Measurements from ENCODE around the gene LY86.
A peak's percentile ranks its signal among the peaks of the same experiment; 100 is the strongest.
"Not testable (repeated sequence)": the region's sequence is repeated elsewhere in the genome, so short reads cannot be mapped to it uniquely, and the experiment has no call there.

Gene LY86

DNA sequence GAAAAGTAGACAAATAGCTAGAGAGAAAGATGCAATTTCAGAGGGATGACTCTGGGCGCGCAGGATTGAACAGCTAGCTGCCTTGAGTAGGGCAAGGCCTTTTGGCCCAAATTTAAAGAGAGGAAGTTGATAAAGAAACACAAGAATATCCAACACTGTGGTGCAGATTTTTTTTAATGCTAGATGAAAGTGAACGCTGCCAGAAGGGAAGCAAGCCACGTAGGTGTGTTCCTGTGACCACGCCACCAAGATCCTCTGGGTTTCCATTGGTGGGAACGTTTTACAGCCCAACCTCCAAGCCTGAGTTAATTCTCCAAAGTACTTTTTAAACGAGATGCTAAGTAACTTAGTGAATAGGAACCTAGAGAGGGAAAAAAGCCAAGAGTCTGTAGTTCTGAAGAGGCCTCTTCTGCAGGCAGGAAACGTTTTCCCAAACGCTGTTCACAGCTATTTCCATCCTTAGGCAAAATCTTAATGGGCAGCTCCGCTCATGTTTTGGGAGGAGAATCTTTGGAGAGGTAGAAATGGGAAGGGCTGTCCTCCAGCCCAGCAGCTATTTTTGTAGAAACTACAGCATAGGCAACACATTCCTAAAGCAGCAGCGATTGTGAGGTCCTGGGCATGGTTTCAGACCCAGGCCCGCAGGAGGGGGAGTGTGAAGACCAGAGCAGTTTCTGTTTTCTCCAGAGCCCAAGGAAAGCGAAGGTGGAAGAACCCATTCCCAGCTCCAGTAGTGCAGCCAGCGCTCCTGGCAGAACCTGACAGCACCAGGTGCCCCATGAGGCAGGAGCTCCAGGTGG, 8.2 kb downstream of the LY86 start:
- DNase-seq (ENCODE audit: low spot score): no peak

DNA sequence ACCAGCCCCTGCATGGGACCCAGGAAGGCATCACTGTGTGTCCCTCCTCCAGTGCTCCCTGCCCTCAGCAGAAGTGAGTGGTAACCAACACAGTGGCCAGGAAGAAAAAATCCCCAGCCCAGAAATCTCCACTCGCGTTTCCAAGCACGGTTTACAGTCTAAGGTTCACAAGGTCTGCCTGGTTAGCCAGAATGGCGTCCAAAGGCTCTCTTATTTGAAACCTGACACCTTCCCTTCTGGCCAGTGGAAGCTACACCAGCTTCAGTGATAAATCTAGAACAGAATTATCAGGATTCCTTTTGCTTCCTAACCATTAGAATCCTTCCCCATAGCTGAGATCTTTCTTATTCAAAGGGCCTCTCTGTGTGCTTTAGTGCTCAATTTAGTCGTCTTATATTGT, 9.2 kb downstream of the LY86 start:
- no peak for DNase-seq (ENCODE audit: low spot score)

DNA sequence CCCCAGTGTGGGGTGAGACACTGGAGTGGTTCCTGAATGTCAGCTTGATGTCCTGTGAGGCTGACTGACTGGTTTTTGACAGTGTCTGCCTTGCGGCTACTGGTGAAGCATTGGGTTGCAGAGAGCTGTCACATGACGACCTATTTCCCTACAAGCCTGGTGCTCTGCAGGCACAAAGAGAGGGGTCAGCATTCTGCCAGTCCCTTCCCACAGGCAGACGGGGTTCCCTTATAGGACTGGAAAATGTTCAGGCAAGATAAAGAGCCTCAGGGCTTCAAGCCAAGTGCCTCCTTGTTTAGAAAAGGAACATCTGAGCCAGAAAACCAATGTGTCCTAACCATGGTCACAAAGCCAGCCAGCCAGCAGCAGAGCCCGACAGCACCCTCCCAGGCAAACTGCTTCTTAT, 11.0 kb downstream of the LY86 start:
- DNase-seq (ENCODE audit: low spot score): no peak

DNA sequence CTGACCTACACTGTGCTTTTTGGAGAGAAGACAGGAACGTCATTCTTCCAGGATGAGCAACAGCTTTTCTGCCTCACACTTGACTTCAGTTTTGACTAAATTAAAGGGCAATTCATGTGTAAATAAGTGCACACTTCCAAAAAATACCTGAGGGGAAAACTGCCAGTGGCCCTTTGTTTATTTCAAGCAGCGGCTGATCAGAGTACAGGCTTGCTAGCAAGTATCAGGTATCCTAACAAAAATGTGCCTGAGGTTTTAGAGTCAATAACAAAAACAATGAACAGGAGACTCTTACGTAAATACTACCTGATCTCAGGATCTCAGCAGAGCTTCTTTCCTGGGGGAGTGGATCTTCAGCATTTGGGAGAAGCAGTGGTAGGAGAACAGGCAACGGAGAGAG, 12.4 kb downstream of the LY86 start:
- DNase-seq (ENCODE audit: low spot score): no peak

DNA sequence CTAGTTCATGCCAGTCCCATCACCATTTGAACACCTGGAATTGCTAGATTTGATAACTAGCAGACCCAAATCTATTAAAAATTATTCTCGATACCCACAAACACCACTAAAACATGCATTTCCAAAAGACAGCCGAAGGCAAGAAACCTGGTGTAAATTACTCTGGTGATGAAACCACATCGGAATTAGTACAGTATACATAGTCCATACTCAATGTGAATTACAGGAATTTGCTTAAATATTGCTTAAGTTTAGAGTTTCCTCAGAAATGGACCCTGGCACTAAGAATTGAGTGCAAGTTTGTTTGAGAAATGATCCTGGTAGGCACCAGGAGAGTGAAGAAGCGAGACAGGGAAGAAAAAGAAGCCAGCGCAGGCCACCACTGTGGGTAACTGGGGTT, 13.7 kb downstream of the LY86 start:
- DNase-seq (ENCODE audit: low spot score): no peak

DNA sequence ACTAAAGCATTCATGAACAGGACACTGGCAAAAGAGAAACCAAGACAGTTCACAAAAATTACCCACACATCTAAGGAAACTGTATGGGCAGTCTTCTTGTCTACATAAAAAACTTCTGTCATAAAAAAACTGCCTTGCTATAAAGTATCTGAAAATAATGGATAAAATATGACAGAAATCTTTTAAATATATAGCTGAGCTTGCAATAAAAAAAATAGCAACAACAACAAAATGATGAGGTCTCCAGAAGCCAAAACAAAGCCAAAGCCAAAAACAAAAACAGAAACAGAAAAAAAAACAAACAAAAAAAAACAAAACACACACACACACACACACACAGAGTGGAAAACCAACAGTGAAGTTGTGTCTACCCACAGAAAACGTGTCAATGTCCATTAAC, 14.8 kb downstream of the LY86 start:
- DNase-seq (ENCODE audit: low spot score): no peak

DNA sequence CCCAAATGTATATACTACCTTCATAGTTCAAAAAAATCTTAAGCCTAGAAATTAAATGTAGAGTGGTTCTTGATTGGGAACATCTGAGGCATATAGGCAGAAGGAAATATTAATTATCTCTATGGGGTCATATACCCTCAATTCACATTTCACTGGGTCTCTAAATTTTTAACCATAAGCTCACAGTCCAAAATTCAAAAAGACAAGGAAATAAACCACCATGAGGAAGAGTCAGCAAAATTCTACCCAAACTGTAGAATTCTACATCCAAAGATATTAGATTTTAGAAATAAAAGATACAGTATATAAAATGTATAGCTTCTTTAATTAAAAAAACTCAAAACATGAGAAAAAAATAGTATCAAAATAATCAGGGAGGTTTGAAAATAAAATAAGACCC, 15.5 kb downstream of the LY86 start:
- no peak for DNase-seq (ENCODE audit: low spot score)

DNA sequence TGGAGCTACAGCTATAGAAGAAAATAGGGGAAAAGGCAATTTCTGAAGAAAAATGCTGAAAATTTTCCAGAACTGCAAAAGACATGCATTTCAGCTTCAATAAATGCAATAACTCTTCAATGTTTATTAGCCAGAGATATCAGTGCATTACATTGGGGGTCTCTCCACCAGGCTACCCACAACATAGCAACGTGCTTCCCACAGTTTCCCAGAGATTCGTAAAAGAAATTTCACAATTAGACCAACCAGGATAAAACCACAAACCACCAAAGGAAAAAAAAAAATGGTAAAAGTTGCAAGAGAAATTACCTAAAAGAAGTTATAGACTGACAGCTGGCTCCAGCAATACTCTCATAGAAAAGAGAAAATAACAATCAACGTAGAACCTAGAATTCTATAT, 16.0 kb downstream of the LY86 start:
- no peak for DNase-seq (ENCODE audit: low spot score)

DNA sequence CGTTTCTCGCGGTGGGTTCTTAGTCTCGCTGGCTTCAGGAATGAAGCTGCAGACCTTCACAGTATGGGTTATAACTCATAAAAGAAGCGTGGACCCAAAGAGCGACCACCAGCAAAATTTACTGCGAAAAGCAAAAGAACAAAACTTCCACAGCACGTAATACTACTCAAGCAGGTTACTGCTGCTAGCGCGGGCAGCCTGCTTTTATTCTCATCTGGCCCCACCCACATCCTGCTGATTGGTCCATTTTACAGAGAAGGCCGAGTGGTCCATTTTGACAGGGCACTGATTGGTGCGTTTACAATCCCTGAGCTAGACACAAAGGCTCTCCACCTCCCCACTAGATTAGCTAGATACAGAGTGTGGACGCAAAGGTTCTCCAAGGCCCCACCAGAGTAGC, 17.4 kb downstream of the LY86 start:
- DNase-seq (ENCODE audit: low spot score): no peak

DNA sequence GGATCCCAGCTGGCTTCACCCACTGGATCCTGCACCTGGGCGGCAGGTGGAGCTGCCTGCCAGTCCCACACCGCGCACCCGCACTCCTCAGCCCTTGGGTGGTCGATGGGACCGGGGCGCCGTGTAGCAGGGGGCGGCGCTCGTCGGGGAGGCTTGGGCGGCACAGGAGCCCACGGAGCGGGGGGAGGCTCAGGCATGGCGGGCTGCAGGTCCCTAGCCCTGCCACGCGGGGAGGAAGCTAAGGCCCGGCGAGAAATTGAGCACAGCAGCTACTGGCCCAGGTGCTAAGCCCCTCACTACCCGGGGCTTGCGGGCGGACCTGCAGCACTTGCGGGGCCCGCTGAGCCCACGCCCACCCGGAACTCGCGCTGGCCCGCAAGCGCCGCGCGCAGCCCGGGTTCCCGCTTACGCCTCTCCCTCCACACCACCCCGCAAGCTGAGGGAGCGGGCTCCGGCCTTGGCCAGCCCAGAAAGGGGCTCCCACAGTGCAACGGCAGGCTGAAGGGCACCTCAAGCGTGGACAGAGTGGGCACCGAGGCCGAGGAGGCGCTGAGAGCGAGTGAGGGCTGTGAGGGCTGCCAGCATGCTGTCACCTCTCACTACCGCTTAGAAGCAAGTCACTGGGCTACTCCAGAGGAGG, 18.0 kb downstream of the LY86 start:
- not testable (repeated sequence) for DNase-seq (ENCODE audit: low spot score)

DNA sequence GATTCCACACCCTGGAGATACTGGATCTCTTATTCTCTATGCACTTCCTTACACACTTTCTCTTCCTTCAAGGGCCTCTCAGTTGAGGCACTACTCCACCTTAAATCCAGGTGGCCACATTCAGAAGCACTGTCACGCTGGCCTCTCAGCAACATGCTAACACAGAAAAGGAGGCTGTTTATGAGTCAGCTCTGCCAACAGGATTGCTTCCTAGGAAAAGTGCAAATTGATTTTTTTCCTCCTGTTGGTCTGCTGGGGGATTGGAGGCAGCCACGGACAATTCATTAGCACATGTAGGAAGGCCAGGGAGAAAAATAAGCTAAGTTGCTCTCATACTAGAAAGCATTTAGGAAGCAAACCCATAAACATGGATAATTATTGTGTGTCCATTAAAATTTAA, 20.9 kb downstream of the LY86 start:
- no peak for DNase-seq (ENCODE audit: low spot score)

DNA sequence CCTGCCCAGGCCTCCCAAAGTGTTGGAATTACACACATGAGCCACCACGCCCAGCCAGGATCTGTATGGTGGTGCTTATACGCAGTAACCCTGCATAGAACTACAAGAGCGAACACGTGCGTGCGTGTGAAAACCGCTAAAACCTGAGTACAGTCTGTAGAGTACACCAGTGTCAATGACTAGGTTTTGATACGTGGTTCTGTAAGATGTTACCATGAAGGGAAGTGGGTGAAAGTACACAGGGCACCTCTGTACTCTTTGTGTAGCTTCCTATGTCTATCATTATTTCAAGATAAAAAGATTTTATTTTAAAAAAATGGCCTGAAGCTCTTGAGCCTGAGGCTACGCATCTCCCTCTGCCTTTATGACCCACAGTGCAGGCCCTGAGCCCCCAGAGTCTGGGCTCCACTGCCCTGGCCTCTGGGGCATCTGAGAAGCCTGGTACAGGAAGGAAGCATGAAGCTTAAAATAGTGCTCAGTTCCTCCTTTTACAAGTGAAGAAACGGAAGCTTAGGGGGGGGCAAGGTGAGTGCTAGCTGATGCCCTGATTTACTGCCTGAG, 21.6 kb downstream of the LY86 start:
- no peak for DNase-seq (ENCODE audit: low spot score)

DNA sequence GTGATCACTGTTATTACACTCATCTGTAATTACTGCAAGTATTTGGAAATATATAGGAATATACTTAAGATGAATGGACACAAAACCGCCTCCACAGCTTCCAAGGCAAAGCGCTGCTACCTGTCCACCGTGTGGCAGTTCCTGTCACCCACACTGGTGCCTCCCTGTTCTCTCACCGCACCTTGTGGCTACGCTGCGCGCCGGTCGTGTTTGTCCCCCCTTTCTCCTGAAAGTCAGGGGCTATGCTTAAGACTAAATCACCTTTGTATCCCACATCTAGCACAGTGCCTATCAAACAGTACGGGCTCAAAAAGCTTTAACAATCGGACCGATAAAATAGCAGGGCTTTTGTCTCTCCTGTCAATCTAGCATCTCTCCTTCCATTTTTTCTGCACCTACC, 23.0 kb downstream of the LY86 start:
- DNase-seq (ENCODE audit: low spot score): no peak

DNA sequence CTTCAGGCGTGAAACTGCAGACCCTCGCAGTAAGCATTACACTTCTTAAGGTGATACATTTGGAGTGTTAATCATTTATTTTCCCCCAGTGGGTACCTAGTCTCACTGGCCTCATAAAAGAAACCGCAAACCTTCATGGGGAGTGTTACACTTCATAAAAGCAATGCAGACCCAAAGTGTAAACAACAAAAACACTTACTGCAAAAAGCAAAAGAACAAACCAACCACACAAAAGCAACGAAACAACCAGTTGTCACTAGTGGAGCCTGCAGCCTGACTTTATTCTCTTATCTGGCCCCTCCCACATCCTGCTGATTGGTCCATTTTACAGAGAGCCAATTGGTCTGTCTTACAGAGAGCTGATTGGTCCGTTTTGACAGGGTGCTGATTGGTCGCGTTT, 23.8 kb downstream of the LY86 start:
- no peak for DNase-seq (ENCODE audit: low spot score)

DNA sequence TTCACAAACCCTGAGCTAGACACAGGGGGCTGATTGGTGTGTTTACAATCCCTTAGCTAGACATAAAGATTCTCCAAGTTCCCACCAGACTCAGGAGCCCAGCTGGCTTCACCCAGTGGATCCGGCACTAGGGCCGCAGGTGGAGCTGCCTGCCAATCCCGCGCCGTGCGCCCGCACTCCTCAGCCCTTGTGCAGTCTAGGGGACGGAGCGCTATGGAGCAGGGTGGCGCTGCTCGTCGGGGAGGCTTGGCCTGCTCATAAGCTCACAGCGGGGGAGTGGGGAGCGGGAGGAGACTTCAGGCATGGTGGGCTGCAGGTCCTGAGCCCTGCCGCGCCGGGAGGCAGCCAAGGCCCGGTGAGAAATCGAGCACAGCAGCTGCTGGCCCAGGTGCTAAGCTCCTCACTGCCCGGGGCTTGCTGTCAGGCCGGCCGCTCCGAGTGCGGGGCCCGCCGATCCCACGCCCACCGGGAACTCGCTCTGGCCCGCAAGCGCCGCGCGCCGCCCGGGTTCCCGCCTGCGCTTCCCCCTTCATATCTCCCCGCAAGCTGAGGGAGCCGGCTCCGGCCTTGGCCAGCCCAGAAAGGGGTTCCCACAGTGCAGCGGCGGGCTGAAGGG, 24.7 kb downstream of the LY86 start:
- DNase-seq (ENCODE audit: low spot score): not testable (repeated sequence)

DNA sequence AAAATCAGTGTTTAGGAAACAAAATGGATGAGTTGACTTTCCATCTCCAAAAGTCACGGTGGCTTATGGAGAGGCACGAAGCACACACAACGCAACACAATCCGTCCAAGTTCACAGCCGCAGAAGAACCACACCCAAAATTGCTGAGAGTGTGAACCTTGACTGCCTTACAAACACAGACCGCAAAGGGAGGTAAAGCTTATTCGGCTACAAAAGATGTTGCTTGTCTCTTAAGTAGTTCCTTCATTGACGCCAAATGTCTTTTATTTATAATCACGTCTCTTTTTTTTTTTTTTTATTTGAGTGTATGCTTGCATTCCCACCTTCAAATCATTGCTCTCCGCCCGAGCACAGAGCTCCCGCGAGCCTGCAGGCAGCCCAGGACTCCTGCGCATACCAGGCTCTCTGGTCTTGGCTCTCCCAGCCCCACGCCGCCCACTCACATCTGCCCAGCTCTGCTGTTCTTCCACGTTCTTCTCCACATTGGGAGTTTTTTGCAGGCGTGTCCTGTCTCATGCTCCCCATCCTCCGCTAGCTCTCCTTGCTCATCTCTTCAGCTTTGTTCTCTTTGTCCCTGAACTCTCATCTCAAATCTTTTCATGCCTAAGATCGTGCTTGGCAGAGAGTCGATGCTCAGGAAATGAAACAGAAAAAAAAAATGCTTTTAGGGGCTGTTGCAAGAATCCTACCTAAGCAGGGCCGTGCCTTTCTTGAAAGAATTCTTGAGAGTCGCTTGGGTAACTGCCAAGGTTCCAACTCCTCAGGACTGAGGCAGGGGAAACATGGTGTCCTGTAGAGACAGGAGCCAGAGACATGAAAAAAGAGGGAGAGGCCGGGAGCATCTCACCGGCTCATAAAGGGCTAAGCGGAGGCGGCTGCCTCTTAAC, 25.8 kb downstream of the LY86 start:
- peak; percentile 50 for DNase-seq (ENCODE audit: low spot score)

DNA sequence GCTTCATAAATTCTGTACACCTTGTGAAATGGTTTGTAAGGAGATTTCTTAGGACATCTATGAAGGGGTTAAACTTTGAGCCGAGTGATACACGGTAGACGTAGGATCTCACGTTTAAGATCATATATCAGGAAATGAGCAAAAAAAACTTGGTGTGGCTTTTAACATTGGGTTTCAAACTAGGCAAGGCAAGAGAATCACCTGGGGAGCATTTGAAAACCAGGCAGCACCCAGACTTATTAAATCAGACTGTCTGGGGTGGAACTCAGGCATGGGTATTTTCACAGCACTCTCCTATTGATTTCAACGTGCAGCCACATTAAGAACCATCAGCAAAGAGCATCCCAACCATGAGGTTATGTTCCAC, 26.4 kb downstream of the LY86 start:
- no peak for DNase-seq (ENCODE audit: low spot score)

DNA sequence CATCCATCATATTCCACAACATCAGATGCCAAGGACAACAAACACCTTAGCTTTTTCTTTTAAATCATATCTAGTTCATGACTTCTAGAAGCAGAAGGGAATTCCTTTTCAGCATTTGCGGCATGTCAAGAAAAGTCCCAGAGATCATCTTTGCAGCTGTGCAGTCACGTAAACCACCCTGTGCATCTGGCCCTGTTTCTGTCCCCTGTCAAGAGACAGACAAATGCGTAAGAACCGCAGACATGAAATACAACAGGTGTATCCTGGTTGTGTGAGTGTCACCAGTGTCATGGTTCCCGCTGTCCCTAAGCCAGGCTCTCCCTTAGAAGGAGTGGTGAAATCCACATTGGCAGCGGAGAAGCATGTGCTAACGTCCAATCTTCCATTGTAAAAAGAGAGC, 28.1 kb downstream of the LY86 start:
- no peak for DNase-seq (ENCODE audit: low spot score)

DNA sequence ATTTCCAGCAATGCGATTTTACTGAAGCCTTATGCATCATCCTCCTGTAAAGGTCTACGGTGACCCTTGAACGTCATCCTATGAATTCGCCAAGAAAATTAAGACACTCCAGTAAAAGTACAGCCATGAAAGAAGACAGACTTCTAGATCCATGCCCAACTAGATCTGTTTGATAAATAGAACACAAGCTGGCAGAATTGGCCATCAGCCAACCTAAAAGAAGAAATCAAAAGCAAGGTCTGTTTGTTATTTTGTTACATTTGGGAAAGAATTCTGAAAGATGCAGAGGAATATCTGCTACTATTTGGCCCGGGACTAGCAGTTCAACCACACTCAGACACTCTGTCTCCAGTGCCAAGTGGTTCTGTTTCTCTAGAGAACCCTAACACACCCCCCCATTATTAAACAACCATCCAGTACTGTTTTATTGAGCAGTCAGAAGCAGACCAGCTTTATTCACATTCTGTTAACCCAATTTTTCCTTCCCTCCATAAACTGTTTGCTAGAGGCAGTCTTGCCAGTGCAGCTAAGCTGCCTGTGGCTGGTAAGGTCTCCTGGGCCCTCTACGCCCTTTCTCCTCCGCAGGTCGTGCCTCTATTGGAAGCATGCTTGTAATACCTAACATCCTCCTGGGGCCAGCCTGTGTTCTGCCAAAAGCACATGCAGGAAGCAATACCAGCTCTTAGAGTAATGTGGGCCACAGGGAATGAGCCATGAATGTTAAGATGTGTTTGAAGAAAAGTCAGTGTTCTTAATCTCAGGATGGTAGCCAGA, 30.7 kb downstream of the LY86 start:
- no peak for DNase-seq (ENCODE audit: low spot score)

DNA sequence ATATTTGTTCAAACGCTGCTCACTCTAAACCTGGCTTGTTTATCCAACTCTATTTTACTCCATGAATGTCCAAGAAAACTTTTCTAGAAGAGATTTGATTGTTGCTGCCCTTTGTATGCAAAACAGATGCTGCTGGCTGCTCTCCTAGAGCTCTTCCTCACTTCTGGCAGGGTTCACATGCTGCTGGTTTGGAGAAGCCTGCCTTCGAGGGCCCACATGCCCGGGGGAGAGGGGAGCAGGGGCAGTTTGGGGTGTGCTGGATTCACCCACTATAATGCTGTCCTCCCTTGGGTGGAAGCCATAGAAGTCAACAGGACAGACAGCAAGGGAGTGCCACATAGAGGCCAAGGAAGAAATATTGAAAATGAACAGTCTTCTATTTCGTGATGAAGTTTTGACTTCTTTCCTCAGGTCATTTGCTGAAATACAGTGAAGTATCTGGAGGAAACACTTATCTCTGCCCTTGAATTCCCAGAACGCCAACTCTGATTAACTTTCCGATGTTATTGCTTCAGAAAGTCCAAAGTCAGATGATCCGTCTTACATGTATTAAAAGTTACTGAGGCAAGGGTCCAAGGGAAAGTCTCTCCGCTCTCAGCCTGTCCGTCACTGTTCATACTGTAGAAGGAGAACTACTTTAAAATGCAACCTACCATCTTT, 32.4 kb downstream of the LY86 start:
- DNase-seq (ENCODE audit: low spot score): no peak

DNA sequence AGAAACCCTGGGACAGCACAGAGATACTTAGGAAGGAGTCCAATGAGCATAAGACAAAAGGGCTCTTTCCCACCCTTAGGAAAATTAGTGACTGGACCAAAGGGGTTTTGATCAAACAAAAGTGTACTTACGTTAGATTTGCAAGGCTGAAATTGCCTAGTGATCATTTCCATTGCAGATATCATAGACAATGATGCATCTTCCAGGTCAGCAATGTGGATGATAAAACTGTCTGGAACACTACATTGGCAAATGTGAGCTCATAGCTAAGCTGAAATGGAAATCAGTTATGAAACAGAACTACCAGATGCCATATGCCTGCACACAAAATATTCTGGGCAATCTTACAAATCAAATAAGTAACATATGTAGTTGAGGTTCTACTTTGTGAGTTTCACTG, 34.0 kb downstream of the LY86 start:
- no peak for DNase-seq (ENCODE audit: low spot score)
